Measurements from ENCODE around the gene ZNF230. TPM values are rescaled to one million over a fixed set of nuclear protein-coding genes. Genes with fewer than 3 reads are reported as not detected.

The ZNF230 gene
- total and polyA plus RNA-seq, 9 of the 15 experiments (the other 6 are each of a cell fraction or from before 2014, with no cell fraction given) = 1.3 to 4.0 (median 2.2) TPM

DNA sequence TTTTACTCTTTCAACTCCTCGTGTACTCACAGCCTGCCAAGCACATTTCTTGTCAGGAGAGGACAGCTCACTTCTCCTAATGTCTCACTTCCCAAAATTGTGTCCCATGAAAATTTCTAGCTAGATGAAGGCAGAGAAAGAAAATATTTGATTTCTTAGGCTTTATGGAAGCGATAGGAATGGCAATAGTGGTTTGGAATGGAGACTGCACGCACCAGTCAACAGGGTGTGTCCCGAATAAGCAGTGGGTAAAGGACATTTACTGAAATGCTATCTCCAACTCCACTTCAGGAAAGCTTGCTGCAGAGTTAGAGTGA, 22.1 kb downstream of the ZNF230 start:
- peaks cover 3% of the 10 kb centered on the region; the same call in 1 of the 2 replicates for H3K9me3 ChIP-seq (replicated peaks; ENCODE audit: control insufficient read depth, insufficient read depth, low read depth, low read length)
- peak overlapping the region; percentile 98 for H3K4me2 ChIP-seq (ENCODE audit: insufficient read depth, low read length)
- no peaks in the 10 kb centered on the region for H3K27me3 ChIP-seq (ENCODE audit: control insufficient read depth in 2 of 2, insufficient read depth in 2 of 2, low read length in 2 of 2)
- H3K79me2 ChIP-seq (ENCODE audit: control insufficient read depth, insufficient read depth, low read length) = peaks cover 5% of the 10 kb centered on the region; the same call in 1 of the 3 replicates
- intact Hi-C loops (cut with micrococcal nuclease) (no loop called here), in situ Hi-C loops (cut with MboI) (no loop called here)
- H3K4me3 ChIP-seq = peak overlapping the region; percentile 80
- no peaks in the 10 kb centered on the region for H4K20me1 ChIP-seq (replicated peaks; ENCODE audit: control insufficient read depth, insufficient read depth, low read length)
- H3K9me1 ChIP-seq (ENCODE audit: control insufficient read depth, insufficient read depth, low read length) = no peaks in the 10 kb centered on the region
- FAIRE-seq (no peak), DNase-seq (ENCODE audit: extremely low read depth in 1 of 4, low spot score in 3 of 4) (peak in 1 of 4 experiments; percentile 8), ATAC-seq (no peak)
- H3K4me1 ChIP-seq (replicated peaks in 1 of 2; ENCODE audit: control insufficient read depth in 2 of 2, insufficient read depth in 2 of 2, low read length in 2 of 2) = peaks cover 3 to 4% of the 10 kb centered on the region in 2 experiments; a peak in 1 of 5 replicates
- H3K36me3 ChIP-seq (ENCODE audit: control insufficient read depth, insufficient read depth, low read length) = peaks cover 4% of the 10 kb centered on the region; the same call in 1 of the 3 replicates
- ChIA-PET CTCF (ENCODE audit: low intra/inter-chr PET ratio) (no interaction called here), POLR2A (interaction anchor here (0.6 to 1.1 kb wide), 7 partner anchors 10 to 357 kb away, joined by 3 to 4 read pairs (median 3); partner anchors contain the start of genes ZNF221 and ZNF45)
- peak overlapping the region in 1 of 2 experiments; percentile 88; a peak in 2 of 4 replicates for H3K9ac ChIP-seq (ENCODE audit: insufficient read depth in 1 of 2, low read depth in 2 of 2, low read length in 2 of 2)
- peak overlapping the region; percentile 85 for H2AFZ ChIP-seq (ENCODE audit: low read depth, low read length)
- peak overlapping the region; percentile 86; the same call in 1 of the 3 replicates for H3K27ac ChIP-seq (ENCODE audit: extremely low read depth, low read depth, low read length)
- BruUV-seq (replicated peaks) = no TSS peak
- 32% methylated on average over 4 of the region's 4 CpGs for WGBS (ENCODE audit: insufficient coverage, low coverage, missing lambda C conversion rate)
- 0 out of 2 replicates have a peak, but pooled peaks have one; percentile 15 for TF ChIP-seq ARID4B (CRISPR knock-in tag; IDR thresholded peaks at IDR 0.05)
- no peak for TF ChIP-seq ZNF589 (CRISPR knock-in tag; IDR thresholded peaks at IDR 0.05; ENCODE audit: low read depth)
- TF ChIP-seq HSF4 (CRISPR knock-in tag; IDR thresholded peaks at IDR 0.05; ENCODE audit: borderline replicate concordance) = no peak
- 0 out of 2 replicates have a peak, but pooled peaks have one; percentile 10 for TF ChIP-seq MYC (IDR thresholded peaks at IDR 0.05; ENCODE audit: low read depth, low read length)
- TF ChIP-seq MYC (CRISPR knock-in tag; IDR thresholded peaks at IDR 0.05; ENCODE audit: borderline replicate concordance, low read depth) = no peak
- TF ChIP-seq TEAD2 (tag; IDR thresholded peaks at IDR 0.05) = no peak
- TF ChIP-seq, protein P1, sequence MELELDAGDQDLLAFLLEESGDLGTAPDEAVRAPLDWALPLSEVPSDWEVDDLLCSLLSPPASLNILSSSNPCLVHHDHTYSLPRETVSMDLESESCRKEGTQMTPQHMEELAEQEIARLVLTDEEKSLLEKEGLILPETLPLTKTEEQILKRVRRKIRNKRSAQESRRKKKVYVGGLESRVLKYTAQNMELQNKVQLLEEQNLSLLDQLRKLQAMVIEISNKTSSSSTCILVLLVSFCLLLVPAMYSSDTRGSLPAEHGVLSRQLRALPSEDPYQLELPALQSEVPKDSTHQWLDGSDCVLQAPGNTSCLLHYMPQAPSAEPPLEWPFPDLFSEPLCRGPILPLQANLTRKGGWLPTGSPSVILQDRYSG (tag; conservative IDR thresholded peaks at IDR 0.05; ENCODE audit: low read depth) = no peak
- TF ChIP-seq GTF2E2 (tag; IDR thresholded peaks at IDR 0.05) = peak; percentile 63; the same call in 1 of the 2 replicates
- TF ChIP-seq KLF1 (tag; IDR thresholded peaks at IDR 0.05) = peak; percentile 45; the same call in 1 of the 2 replicates
- TF ChIP-seq CBX1 (IDR thresholded peaks at IDR 0.05; ENCODE audit: low read depth) = no peak
- TF ChIP-seq BACH1 (tag; IDR thresholded peaks at IDR 0.05) = 0 out of 2 replicates have a peak, but pooled peaks have one; percentile 48
- TF ChIP-seq, protein P2, sequence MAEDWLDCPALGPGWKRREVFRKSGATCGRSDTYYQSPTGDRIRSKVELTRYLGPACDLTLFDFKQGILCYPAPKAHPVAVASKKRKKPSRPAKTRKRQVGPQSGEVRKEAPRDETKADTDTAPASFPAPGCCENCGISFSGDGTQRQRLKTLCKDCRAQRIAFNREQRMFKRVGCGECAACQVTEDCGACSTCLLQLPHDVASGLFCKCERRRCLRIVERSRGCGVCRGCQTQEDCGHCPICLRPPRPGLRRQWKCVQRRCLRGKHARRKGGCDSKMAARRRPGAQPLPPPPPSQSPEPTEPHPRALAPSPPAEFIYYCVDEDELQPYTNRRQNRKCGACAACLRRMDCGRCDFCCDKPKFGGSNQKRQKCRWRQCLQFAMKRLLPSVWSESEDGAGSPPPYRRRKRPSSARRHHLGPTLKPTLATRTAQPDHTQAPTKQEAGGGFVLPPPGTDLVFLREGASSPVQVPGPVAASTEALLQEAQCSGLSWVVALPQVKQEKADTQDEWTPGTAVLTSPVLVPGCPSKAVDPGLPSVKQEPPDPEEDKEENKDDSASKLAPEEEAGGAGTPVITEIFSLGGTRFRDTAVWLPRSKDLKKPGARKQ (CRISPR knock-in tag; IDR thresholded peaks at IDR 0.05) = no peak
- peak; percentile 30; the same call in 1 of the 2 replicates for TF ChIP-seq EHMT2 (IDR thresholded peaks at IDR 0.05)
- TF ChIP-seq PTBP1 (IDR thresholded peaks at IDR 0.05; ENCODE audit: low read depth, low read length) = no peak

Measured in K562 (cell line).